ENCODE data around the gene CAMKMT.

CAMKMT gene

DNA sequence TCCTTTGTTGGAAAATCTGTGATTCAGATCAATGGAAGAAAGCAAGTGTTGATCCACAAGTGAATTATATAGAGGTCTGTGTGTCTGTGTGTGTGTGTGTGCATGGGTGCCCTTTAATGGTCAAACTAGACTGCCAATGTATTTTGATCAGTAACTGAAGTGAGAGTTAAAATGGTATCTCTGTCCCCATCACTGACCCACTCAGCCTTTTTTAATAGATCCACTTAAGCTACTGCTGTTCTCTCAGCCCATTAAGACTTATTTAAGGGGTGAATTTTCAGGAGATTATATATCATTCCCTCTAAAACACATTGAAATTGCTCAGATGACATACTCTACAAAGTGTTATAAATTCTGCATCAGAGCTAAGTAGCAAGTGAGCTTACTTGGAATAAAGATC lies 386.0 kb downstream of the CAMKMT start:
- H3K27me3 ChIP-seq (replicated peaks; ENCODE audit: insufficient read depth, low read length) = no peaks in the 10 kb centered on the region
- H3K4me3 ChIP-seq (ENCODE audit: low read length) = no peak overlapping the region
- no peaks in the 10 kb centered on the region for H3K79me2 ChIP-seq (ENCODE audit: low read length)
- H3K9ac ChIP-seq (ENCODE audit: low read length) = no peak overlapping the region
- TF ChIP-seq EZH2phosphoT487 (IDR thresholded peaks at IDR 0.05; ENCODE audit: low read length) (no peak), CTCF (IDR thresholded peaks at IDR 0.05; ENCODE audit: low read length) (no peak), EZH2 (optimal IDR thresholded peaks at IDR 0.05; ENCODE audit: low read depth, low read length) (no peak)
- no peak overlapping the region for H3K4me2 ChIP-seq (ENCODE audit: low read depth, low read length)
- H3K9me2 ChIP-seq (replicated peaks; ENCODE audit: insufficient read depth, low read length) = no peaks in the 10 kb centered on the region
- H4K20me1 ChIP-seq (ENCODE audit: insufficient read depth, low read length) = no peaks in the 10 kb centered on the region
- H3K36me3 ChIP-seq (replicated peaks; ENCODE audit: insufficient read depth, low read length) = no peaks in the 10 kb centered on the region
- H3K9me3 ChIP-seq (replicated peaks; ENCODE audit: insufficient read depth, low read length) = no peaks in the 10 kb centered on the region
- no peak overlapping the region for H3K27ac ChIP-seq (ENCODE audit: low read length)
- no peaks in the 10 kb centered on the region for H3F3A ChIP-seq (ENCODE audit: insufficient read depth, low read length)
- no peak overlapping the region for H2AFZ ChIP-seq (ENCODE audit: low read length)
- no peak for DNase-seq
- no peaks in the 10 kb centered on the region for H3K4me1 ChIP-seq (ENCODE audit: low read length)

- DNase-seq = no peak
- Histone ChIP-seq H3K4me1 (ENCODE audit: low read length) (no peaks in the 10 kb centered on the region), H3K9me3 (replicated peaks; ENCODE audit: insufficient read depth, low read length) (no peaks in the 10 kb centered on the region), H3K79me2 (ENCODE audit: low read length) (no peaks in the 10 kb centered on the region), H4K20me1 (ENCODE audit: insufficient read depth, low read length) (no peaks in the 10 kb centered on the region), H3K9me2 (replicated peaks; ENCODE audit: insufficient read depth, low read length) (no peaks in the 10 kb centered on the region), H3K4me2 (ENCODE audit: low read depth, low read length) (no peak overlapping the region), H3K36me3 (replicated peaks; ENCODE audit: insufficient read depth, low read length) (no peaks in the 10 kb centered on the region), H3K4me3 (ENCODE audit: low read length) (no peak overlapping the region), H3K27me3 (replicated peaks; ENCODE audit: insufficient read depth, low read length) (no peaks in the 10 kb centered on the region), H3F3A (ENCODE audit: insufficient read depth, low read length) (no peaks in the 10 kb centered on the region), H3K27ac (ENCODE audit: low read length) (no peak overlapping the region), H2AFZ (ENCODE audit: low read length) (no peak overlapping the region), H3K9ac (ENCODE audit: low read length) (no peak overlapping the region)
- TF ChIP-seq EZH2 (optimal IDR thresholded peaks at IDR 0.05; ENCODE audit: low read depth, low read length) (no peak), CTCF (IDR thresholded peaks at IDR 0.05; ENCODE audit: low read length) (no peak), EZH2phosphoT487 (IDR thresholded peaks at IDR 0.05; ENCODE audit: low read length) (no peak)
Observed at GRCh38 chr2:44751754-44752479, 390.2 kb downstream of the CAMKMT start.

DNA sequence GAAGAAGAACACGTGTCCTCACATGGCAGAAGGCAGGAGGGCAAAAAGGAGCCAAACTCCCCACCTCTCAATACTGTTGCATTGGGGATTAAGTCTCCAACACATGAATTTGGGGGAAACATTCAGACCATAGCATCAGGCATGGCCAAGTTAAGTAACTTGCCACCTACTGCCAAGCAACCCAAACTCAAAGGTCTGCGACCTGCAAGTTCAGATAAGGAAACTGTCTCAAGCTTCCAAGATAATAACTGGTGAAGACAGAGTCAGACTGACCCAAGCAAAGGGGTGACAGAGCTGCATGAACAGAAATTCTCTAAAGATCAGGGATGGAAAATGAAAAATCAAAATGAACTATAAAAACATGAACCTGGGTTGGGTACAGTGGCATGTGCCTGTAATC lies 391.0 kb downstream of the CAMKMT start:
- TF ChIP-seq CTCF (IDR thresholded peaks at IDR 0.05; ENCODE audit: low read length) (no peak), EZH2phosphoT487 (IDR thresholded peaks at IDR 0.05; ENCODE audit: low read length) (no peak), EZH2 (optimal IDR thresholded peaks at IDR 0.05; ENCODE audit: low read depth, low read length) (no peak)
- no peaks in the 10 kb centered on the region for H3K27me3 ChIP-seq (replicated peaks; ENCODE audit: insufficient read depth, low read length)
- H2AFZ ChIP-seq (ENCODE audit: low read length) = no peak overlapping the region

More for the DNA sequence above, 391.0 kb downstream of the CAMKMT start:
- Histone ChIP-seq H3K79me2 (ENCODE audit: low read length) (no peaks in the 10 kb centered on the region), H3K36me3 (replicated peaks; ENCODE audit: insufficient read depth, low read length) (no peaks in the 10 kb centered on the region), H3K9me3 (replicated peaks; ENCODE audit: insufficient read depth, low read length) (no peaks in the 10 kb centered on the region), H3K4me3 (ENCODE audit: low read length) (no peak overlapping the region), H4K20me1 (ENCODE audit: insufficient read depth, low read length) (no peaks in the 10 kb centered on the region), H3F3A (ENCODE audit: insufficient read depth, low read length) (no peaks in the 10 kb centered on the region), H3K4me2 (ENCODE audit: low read depth, low read length) (no peak overlapping the region), H3K9ac (ENCODE audit: low read length) (no peak overlapping the region), H3K27ac (ENCODE audit: low read length) (no peak overlapping the region), H3K9me2 (replicated peaks; ENCODE audit: insufficient read depth, low read length) (no peaks in the 10 kb centered on the region), H3K4me1 (ENCODE audit: low read length) (no peaks in the 10 kb centered on the region)
- DNase-seq = no peak
